ENCODE measurements around the gene SSRP1.

GRCh38 chr11:57343825-57344224 lies 8.1 kb upstream of the SSRP1 start:
- TF ChIP-seq FOXP2 (optimal IDR thresholded peaks at IDR 0.05; ENCODE audit: control extremely low read depth, extremely low read length, insufficient read depth) (no peak), POLR2AphosphoS5 (IDR thresholded peaks at IDR 0.05; ENCODE audit: borderline replicate concordance, low read depth, low read length) (no peak; the same call in 1 of the 2 replicates), EZH2 (IDR thresholded peaks at IDR 0.05) (no peak)

Measured in SK-N-MC (cell line).